Fibroblast of skin of left quadriceps (primary cell): ENCODE data around the gene CCDC30.

Experiments used
- DNase-seq, 2 experiments: peaks; one replicate each; pipeline ENCODE4 v3.0.0-alpha.2; 2013; ENCODE audit warnings: low read depth in 2 of 2

The CCDC30 gene

DNA sequence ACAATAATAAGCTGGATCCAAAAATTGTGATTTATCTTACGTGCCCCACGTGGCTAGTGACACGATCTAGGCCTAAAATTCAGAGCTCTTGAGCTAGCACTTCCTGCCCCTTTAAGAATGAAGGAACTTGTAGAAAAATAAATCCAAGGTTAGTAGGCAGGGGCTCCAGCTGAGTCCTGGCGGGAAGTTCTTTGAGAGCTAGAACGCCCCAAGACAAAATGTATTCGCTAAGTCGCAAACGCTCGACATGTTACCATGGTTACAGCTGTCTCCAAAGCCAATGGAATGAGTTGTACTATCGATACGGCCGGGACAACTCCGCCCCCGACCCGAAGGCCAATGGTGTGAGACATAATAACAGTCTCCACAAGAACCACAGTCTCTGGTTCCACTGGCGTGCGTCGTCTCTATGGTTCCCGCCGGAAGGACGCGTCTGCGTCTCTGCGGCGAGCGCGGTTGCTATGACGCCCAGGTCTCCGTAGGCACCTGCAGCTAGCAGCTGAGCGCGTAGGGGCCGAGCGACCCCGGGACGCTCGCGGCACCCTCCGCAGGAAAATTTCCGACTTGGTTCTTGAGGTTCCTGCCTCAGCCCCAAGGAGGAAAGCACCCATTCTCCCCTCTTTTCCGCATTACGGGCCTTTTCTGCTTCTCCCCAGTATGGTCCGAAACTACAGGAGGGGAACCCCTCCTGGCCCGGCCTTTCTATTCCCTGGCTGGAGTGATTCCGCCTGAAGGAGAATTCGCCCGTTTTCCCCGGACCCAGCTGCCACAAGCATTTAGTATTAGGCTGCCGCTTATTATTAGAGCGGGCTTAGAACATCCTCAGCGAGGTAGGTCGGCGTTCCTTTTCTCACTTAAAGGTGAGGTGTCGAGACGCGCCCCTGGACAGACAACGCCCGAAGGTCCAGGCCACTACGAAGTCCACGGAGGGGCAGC lies at the start of gene CCDC30:
TSS of gene CCDC30 (plus strand) at position 459 of the 936 bp plus-strand sequence. CDS start 17,266 bp downstream, outside the sequence.
- peak; percentile 95 to 96 for DNase-seq

DNA sequence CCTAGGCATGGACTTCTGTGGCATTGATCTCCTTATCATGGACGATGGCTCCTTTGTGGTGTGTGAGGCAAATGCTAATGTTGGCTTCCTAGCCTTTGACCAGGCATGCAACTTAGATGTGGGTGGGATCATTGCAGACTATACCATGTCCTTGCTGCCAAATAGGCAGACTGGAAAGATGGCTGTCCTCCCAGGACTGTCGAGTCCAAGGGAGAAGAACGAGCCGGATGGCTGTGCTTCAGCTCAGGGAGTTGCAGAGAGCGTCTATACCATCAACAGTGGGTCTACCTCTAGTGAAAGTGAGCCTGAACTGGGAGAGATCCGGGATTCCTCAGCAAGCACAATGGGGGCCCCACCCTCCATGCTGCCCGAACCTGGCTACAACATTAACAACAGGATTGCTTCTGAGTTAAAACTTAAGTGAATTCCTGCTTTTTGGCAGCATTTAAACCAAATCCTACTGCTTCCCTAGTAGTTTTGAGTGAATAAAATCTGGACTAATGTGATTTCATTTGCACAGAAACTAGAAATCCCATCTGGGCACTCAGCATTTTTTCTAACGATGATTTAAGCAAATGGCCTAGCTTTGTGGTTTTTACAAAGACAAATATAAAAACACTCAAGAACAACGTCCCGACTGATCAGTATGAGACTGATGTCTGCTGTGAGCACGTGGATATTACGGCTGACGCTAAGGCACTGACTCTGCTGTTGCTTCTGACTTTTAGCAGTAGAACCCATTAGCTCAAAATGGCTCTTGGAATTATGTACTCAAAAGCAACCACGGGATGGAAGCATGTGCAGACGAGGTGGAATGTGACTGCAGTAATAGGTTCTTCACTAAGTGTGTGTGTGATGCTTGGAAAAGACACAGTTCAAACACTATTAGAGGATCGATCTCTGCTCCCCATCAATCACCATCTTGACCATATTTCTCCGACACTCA lies 48.3 kb upstream of the CCDC30 start:
- no peak for DNase-seq

DNA sequence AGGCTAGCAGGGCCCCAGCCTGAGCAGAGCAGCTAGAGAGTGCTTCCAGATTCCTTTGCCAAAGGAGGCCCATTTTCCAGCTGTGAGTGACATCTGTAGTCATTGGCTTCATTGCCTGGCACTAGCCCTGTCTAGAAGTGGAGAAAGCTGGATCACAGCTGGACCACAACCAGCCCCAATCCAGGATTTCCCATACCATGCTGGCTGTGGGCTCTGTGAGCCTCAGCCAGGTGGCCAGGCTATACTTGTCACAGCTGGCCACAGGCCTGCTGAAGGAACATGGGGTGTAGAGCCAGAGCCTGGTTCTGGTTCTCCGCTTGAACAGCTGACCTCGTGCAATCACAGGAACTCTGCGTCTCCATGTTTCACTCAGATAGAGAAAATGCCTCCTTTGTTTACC lies 45.9 kb upstream of the CCDC30 start:
- DNase-seq, result no peak

DNA sequence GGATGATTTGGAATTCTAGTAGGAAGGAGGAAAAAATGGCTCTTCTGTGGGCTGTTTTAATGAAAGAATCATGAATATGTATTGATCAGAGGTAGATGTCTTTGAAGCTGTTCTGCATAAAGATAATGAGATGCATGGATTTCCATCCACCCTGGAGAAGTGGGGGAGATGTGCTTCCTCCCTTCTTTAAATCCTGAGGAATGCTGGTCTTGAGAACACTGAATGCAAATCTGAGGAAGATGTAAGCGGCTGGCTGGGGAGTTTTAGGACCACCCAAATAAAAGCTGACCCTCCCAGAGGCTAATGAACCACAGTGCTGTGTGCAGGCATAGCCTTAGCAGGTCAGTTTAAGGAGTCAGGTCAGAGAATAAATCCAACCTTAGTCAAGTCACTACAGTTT lies 44.6 kb upstream of the CCDC30 start:
- DNase-seq, result no peak

DNA sequence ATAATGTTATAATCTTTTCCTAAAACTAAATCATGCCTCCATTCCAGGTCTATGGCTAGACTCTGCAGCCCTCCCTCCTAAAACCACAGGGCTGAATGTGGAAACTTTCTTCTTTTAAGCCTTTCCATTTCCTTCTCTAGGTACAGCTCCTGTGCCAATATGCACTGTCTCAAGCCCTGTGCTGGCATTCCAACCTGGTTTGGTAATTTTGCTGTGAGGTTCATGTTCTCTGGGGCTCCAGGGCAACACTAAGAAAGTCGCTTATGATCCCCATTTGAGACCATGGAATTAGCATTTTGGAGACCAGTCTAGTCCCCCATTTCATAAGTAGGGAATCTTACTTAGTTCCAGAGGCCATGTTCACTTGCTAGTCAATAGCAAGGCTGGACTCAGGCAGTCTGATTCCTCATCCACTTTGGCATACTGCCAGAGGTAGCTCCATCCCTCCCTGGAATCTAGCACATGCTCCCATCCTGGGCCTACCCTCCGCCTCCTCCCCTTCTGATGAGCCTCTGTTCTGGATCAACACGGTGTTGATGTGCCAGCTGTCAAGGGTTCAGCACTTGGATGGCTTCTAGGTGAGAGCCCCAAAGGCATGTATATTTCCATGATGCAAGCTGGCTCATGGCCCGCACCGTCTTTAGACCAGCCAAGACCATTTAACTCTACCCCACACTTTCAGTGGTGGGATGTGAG lies 43.8 kb upstream of the CCDC30 start:
- no peak for DNase-seq

DNA sequence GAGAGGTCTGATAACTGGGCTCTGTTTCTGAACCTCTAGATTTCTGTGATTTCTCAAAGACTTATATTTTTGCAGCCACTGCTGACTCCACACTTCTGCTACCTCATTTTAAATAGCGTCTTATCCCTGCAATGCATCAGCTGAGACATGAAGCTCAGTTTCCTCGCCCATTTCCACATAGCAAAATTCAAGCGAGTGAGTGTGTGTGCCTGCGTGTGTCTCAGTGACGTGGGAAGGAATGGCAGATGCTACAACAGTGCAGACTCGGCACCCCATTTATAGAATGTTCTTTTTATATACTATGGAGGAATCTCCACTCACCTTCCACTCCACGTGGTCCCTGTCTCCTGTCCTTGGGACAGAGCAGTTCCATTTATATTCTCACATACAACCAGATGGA lies 43.0 kb upstream of the CCDC30 start:
- no peak for DNase-seq

DNA sequence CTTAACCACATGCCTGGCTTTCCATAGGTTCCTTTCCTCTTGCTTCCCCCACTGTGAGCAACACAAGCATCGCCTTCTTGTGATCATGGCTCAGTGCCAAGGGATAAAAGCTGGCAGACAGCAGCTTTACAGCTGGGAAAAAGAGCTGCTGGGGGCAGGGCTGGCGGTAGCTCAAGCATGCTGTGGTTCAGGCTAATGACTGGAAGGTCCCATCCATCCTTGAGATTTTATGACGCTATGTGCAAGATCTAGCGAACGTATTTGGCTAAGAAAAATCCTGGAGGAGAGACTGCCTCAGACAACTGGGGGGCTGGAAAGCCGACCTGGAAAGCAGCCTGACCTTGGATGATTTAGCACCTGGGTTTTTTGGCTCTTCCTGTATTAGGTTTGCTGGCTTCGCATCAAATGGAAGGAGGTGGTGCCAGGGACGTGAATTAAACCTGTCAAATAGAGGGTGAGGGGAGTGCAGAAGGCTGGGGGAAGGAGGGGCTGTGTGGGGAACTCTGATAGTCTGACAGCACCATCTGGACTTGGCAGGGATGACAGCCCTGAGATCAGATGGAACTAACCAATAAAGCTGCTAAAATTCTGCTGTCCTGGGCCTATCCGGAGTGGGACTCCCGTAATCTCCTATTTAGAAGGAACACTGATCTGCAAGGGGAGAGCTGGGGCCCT lies 42.0 kb upstream of the CCDC30 start:
- DNase-seq, result peak; percentile 97 to 98

DNA sequence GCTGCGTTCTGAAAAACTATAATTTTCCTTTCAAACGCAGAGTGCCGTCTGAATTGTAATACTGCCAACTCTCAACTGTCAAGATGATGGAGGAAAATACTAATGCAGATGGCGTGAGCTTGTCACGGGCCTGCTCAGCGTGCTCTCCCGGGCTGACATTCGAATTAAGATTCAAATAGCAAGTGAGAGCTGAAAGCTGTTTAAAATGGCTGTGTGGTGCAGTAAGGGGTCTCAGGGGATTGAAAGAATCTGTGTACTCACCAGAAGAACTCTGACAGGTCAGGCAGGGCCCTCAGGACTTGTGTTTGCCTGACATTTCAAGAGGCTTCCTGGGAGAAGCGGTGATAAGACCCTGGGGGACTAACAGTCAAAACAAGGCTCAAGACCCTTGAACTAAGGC lies 40.3 kb upstream of the CCDC30 start:
- no peak for DNase-seq

DNA sequence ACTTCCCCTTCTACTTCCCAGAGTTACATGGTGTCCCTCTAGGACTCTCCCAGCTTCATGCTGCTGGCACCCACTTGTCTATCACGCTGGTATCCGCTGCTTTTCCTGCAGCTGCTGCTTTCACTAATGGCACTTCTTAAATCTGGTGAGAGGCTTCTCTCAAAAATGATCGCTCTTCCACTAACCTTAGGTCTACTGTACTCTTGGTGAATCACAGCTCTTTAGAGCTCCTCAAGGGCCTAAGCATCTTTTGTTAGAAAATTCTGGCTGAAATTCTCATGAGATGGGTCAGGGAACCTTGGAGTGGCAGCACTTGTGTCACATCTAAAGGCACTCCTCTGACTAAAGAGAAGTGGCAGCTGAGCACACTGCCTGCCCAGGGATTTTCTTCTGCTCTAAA lies 39.4 kb upstream of the CCDC30 start:
- DNase-seq, result no peak

DNA sequence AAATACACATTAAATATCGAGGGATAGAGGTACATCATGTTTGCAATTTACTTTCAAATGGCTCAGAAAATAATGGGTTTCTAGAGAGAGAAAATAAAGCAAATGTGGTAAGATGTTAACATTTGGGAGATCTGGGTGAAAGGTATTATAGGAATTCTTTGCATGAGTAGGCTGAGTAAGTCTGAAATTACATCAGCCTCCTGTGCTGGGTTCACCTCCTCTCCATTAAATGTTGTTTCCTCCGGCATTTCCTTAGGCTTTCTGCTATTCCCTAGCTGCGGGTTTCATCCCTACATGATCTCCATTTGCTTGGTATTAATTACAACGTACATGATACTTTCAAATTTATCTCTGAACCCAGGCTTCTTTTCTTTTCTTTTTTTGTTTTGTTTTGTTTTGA lies 38.9 kb upstream of the CCDC30 start:
- DNase-seq, result no peak

DNA sequence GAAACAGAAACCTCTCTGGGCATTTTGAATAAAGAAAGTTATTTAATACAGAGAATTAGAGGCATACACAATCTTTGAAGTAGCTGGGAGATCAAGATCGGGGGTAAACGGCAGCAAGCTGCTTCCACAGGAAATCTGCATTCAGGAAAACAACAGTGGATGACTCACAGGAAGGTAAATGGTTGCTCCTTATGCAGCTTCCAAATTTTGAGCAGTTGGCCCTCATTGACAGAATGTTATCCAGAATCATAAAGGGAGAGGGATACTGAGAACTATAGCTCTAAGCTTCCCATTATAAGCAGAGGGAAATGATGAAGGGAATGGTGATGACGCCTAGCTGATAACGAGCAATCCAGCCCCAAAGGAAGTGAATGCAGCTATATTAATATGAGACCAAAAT lies 35.8 kb upstream of the CCDC30 start:
- no peak for DNase-seq

DNA sequence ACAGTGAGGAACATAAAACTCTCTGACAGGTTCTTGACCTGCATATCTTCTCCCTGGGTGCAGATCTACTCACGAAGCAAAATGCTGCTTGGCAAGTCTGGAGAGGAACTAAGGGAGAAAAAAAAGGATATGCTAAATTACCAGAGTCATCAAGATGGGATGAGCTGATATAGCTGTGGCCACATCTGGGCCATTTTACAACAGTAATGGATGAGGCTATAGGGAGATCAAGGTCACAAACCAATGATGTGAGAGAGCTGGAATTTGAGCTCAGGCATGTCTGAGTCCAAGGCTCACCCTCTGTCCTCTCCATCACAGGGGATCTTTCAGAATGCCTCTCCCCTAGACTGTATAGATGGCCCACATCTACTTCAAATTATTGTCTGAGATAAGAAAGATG lies 33.5 kb upstream of the CCDC30 start:
- DNase-seq, result no peak

DNA sequence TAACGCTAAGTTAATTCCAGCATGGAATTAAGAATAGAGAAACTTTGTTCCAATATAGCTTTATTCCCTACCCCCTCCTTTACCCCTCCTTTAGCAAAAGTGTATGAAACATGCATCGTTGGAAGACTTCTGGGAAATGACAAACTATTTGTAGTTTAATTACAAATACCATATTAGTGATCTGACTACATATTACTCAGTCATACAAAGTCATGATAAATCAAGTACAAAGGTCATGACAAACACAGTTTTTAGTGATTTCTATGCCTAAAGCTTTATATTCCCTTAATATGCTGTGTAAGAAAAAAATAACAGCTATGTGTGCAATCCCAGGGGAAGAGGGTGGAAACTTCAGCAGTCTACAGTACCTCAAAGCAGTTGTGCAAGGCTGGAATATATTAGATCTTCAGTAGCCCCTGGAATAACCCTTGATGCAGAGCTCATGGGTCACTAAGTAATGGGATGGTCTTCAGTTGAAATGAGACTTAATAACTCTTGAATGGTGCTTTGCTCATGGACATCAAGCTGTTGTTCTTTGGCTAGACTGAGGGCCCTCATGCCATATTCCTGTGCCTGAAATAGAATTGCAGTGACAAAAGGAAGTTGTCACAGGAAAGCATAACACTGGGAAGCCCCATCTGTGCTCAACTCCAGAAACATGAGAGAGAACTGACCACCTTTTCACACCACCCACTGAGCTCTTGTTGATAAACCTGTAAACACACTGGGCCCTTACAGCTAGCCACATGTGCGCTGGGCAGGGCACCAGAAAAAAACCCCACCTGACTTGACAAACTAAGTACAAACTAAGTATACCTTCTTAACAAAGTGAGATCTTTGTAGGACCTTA lies 32.6 kb upstream of the CCDC30 start:
- no peak for DNase-seq

DNA sequence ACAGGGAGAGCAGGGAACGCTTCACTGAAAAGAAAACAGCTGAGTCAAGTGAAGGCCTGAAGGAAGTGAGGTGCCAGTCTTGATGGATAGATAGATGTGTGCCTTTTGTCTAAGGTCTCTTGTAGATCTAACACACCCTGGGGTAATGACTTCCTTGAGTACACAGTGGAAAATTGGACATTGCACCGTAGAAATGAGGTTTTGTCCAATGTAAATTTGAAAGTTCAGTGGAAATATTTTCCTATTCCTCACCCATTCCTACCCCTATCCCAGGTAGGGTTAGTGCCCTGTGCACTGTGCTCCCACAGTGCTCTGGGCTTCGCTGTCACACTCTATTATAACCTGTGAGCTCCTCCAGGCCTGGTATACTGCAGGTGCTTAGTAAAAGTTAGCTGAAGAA lies 31.6 kb upstream of the CCDC30 start:
- DNase-seq, result no peak

DNA sequence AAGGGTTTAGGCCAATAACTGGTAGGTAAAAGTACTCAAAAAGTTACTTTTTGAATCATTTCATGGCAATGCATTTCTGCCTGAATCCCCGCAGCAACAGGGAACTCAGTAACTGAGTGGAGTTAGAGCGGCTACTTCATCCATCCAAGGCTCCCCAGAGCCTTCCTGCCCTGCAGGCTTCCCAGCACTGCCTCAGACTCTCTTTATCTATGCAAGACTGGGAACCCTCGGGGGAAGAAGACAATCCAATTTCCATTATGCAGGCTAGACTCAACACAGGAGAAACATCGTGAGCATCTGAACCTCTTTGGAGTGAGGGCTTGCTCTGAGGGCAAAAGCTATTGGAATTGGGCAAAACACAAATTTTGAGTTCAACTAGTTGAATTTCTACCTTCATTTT lies 30.4 kb upstream of the CCDC30 start:
- no peak for DNase-seq

DNA sequence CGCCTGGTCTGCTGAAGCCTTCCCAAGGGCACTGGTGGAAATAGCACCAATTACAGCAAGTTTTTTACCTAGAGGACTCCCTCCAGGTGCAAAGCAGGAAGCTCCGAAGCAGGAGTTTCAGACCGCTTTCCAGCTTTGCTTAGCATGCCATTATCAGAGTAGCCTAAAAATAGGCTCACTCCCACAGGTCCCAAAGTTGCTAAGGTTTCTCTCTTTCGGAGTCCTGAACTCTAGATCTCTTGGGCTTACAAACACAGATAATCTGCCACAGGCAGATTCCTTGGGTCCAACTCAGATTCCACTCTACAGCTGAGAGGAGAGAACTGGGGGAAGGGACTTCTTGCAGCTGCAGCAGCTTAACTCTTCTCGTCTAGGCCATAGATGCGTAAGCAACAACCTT lies 29.7 kb upstream of the CCDC30 start:
- no peak for DNase-seq

DNA sequence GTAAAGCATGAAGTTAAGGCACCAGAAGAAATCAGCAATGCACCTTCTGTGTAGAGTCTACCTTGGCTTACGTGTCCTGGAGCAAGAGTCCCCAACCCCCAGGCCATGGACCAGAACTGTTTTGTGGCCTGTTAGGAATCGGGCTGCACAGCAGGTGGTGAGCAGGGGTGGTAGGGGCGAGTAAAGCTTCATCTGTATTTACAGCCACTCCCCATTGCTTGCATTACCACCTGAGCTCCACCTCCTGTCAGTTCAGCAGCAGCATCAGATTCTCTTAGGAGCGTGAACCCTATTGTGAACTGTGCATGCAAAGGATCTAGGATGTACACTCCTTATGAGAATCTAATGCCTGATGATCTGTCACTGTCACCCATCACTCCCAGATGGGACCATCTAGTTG lies 28.7 kb upstream of the CCDC30 start:
- DNase-seq, result no peak

DNA sequence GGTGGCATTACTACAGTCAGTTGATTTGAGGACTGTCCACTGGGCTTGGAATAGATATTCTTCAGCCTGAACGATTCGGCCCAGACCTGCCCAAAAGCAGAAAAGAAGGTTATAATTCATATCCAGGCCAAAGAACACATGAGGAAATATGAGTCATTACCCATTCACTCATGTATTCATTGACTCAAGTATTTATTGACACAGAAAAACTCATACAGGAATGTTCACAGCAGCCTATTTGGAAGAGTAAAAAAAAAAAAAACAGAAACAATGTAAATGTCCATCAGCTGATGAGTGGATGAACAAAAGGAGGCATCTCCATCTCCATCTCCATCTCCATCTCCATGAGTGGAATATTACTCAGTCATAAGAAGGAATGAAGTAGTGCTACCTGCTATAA lies 23.1 kb upstream of the CCDC30 start:
- DNase-seq, result peak in 1 of 2 experiments; percentile 49

DNA sequence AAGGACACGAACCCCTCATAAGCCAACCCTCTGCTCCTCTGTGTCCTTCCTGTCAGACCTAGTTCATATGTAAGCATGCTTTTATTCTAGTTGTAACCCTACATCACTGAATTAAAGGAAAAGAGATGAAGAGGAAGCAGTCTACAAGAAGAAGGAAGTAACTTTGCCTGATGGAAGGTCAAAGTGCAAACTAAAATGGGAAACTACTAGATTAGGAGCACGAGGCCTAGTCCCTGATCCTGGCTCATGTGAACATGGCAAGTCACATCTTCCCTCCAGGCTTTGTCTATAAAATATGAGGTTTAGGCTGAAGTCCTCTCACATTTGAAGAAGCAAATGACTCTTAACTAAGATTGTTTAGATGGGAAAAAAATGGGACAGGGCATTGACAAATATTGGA lies 20.4 kb upstream of the CCDC30 start:
- DNase-seq, result no peak

DNA sequence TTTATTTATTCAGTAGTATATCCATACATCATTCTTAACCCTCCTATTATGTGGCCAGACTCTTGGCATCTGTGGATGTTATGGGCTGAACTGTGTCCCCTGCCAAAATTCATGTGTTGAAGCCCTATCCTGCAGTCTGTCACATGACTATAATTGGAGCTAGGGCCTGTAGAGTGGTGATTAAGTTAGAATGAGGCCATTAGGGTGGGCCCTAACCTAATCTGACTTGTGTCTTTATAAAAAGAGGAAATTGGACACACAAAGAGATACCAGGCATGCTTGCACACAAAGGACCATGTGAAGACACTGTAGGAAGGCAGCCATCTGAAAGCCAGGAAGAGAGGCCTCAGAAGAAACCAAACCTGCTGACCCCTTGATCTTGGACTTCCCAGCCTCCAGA lies 13.8 kb upstream of the CCDC30 start:
- no peak for DNase-seq

DNA sequence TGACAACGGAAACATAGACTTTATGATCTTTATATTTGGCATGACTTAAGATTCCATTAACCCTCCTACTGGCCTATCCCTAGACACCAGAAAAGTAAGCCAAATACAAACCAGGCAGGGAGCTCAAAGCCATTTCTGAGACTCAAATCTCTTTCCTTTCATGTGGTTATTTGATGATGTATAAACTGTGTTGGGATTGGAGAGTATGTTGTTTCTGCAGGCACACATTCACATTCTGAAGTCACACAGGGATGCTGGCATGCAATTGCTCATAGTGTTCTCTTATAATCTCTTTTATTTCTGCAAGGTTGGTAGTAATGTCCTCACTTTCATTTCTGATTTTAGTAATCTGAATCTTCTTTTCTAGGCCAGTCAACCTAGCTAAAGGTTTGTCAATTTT lies 13.0 kb upstream of the CCDC30 start:
- DNase-seq, result no peak
